ENCODE measurements around the gene LRRC47.
"Not testable (repeated sequence)": the region's sequence is repeated elsewhere in the genome, so short reads cannot be mapped to it uniquely, and the experiment has no call there.

LRRC47 gene

GRCh38 chr1:3817138-3817740 is 20.9 kb upstream of the LRRC47 start:
- Histone ChIP-seq H3K27ac (no peak overlapping the region), H3K4me3 (no peak overlapping the region)

GRCh38 chr1:3816331-3817137 is 20.2 kb upstream of the LRRC47 start:
- no peak overlapping the region for H3K27ac ChIP-seq
- no peak overlapping the region for H3K4me3 ChIP-seq

GRCh38 chr1:3814771-3815561 is 18.7 kb upstream of the LRRC47 start:
- no peak overlapping the region for H3K4me3 ChIP-seq
- H3K27ac ChIP-seq, result no peak overlapping the region

- no peak overlapping the region for H3K4me3 ChIP-seq
- H3K27ac ChIP-seq, result no peak overlapping the region
These were observed 17.8 kb upstream of the LRRC47 start for GRCh38 chr1:3814065-3814464.

GRCh38 chr1:3811595-3811911 is 15.3 kb upstream of the LRRC47 start:
- Histone ChIP-seq H3K4me3 (no peak overlapping the region), H3K27ac (no peak overlapping the region)

GRCh38 chr1:3810149-3810761 is 14.0 kb upstream of the LRRC47 start:
- H3K4me3 ChIP-seq, H3K27ac ChIP-seq: not testable (repeated sequence)

- Histone ChIP-seq H3K27ac (no peak overlapping the region), H3K4me3 (no peak overlapping the region)
These were observed 13.4 kb upstream of the LRRC47 start for GRCh38 chr1:3809680-3810079.

- no peak overlapping the region for H3K4me3 ChIP-seq
- H3K27ac ChIP-seq, result no peak overlapping the region
These were observed 11.5 kb upstream of the LRRC47 start for GRCh38 chr1:3807769-3808168.

- Histone ChIP-seq H3K27ac (no peak overlapping the region), H3K4me3 (no peak overlapping the region)
These were observed 8.7 kb upstream of the LRRC47 start for GRCh38 chr1:3805038-3805437.

GRCh38 chr1:3804627-3804944 is 8.3 kb upstream of the LRRC47 start:
- not testable (repeated sequence) for H3K4me3 ChIP-seq, H3K27ac ChIP-seq

- H3K27ac ChIP-seq, result no peak overlapping the region
- no peak overlapping the region for H3K4me3 ChIP-seq
These were observed 7.8 kb upstream of the LRRC47 start for GRCh38 chr1:3803905-3804626.

- H3K27ac ChIP-seq, H3K4me3 ChIP-seq: not testable (repeated sequence)
These were observed 4.5 kb upstream of the LRRC47 start for GRCh38 chr1:3800795-3801194.

- Histone ChIP-seq H3K4me3 (no peak overlapping the region), H3K27ac (no peak overlapping the region)
These were observed 3.8 kb upstream of the LRRC47 start for GRCh38 chr1:3799976-3800685.

- Histone ChIP-seq H3K4me3 (peak overlapping the region; percentile 46 to 99 (median 86)), H3K27ac (peak overlapping the region in 20 of 21 experiments; percentile 60 to 85 (median 78))
These were observed 664 bp downstream of the LRRC47 start for GRCh38 chr1:3795453-3796214.

- no peak overlapping the region for H3K4me3 ChIP-seq
- no peak overlapping the region for H3K27ac ChIP-seq
These were observed 5.3 kb downstream of the LRRC47 start for GRCh38 chr1:3790952-3791351.

- Histone ChIP-seq H3K27ac (no peak overlapping the region), H3K4me3 (no peak overlapping the region)
These were observed 5.8 kb downstream of the LRRC47 start for GRCh38 chr1:3790500-3790923.

GRCh38 chr1:3789421-3790300 is 6.6 kb downstream of the LRRC47 start:
- Histone ChIP-seq H3K4me3 (no peak overlapping the region), H3K27ac (peak overlapping the region in 1 of 21 experiments; percentile 8)

All from skin epidermis (tissue), 12 donors.